ENCODE measurements around the gene SDHAF4. TPM values are rescaled to one million over a fixed set of nuclear protein-coding genes. Genes with fewer than 3 reads are reported as not detected.

Gene SDHAF4
- total RNA-seq = 10 to 100 TPM in 1 of 2 donors, 1 to 10 TPM in 1; 6.5 to 12.0 TPM

DNA sequence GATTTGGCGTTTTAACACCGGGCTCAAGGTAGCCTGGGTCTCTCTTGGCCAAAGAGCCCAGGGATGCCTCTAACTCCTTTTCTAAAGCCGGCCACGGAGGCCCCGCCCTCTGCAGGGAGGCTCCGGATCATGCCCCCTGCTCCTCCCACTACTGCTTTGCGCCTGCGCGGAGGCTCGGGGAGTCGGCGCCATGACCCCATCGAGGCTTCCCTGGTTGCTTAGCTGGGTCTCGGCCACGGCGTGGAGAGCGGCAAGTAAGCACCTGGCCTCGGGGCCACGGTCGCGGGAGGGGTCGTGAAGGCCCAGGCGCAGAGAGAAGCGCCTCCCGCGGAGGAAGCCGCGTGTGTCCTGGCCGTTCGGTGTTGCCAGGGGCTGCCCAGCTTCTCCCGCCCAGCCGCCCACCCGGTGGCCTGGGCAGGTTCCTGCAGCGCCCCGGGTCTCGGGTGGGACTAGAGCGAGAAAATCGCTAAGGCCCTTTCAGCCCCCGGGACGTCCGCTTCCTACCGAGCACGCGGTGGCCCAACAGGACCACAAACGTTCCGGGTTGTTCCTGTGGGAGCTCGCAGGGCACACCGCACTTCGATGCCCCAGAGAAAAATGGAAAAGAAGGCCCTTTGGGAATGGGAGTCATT, at the start of gene SDHAF4:
Gene SDHAF4, plus strand, starts transcription at position 180 of the 632 bp plus-strand sequence. Its CDS starts 11 bp downstream, at position 191.

Other genes starting within 250 kb of the SDHAF4 start
- 10 to 100 TPM in 1 of 2 donors, 1 to 10 TPM in 1; 9.3 to 11.3 TPM for gene FAM135A, start 153.4 kb upstream of the SDHAF4 start, total RNA-seq
- 10 to 100 TPM; 12.3 to 13.1 TPM for gene SMAP1, start 101.0 kb downstream of the SDHAF4 start, total RNA-seq